BLaER1 treated with 17β-estradiol and CSF1 and Interleukin-3, amounts not matched to agents 10 nM and 100 nM (cell line): Measurements from ENCODE around the gene PLEKHA4.
A peak's percentile ranks its signal among the peaks of the same experiment; 100 is the strongest.
"Not testable (repeated sequence)": the region's sequence is repeated elsewhere in the genome, so short reads cannot be mapped to it uniquely, and the experiment has no call there.

ENCODE experiments used
- H3K27ac ChIP-seq, 11 experiments: shearing (Covaris generic); formaldehyde crosslinking; 2 replicates each; pipeline ENCODE4 v1.8.1; 2022
- H3K27me3 ChIP-seq, 11 experiments: shearing (Covaris generic); formaldehyde crosslinking; 2 replicates each; pipeline ENCODE4 v1.8.1; 2022
- H3K36me3 ChIP-seq, 11 experiments: shearing (Covaris generic); formaldehyde crosslinking; 2 replicates each; pipeline ENCODE4 v1.8.1; 2022
- H3K4me1 ChIP-seq, 10 experiments: shearing (Covaris generic); formaldehyde crosslinking; 2 replicates each; pipeline ENCODE4 v1.8.1; 2022
- H3K4me2 ChIP-seq, 11 experiments: shearing (Covaris generic); formaldehyde crosslinking; 2 replicates each; pipeline ENCODE4 v1.8.1; 2022
- H3K4me3 ChIP-seq, 10 experiments: shearing (Covaris generic); formaldehyde crosslinking; 2 replicates each; pipeline ENCODE4 v1.8.1; 2022
- H3K9ac ChIP-seq, 11 experiments: shearing (Covaris generic); formaldehyde crosslinking; 2 replicates each; pipeline ENCODE4 v1.8.1; 2022
- H3K9me3 ChIP-seq, 11 experiments: shearing (Covaris generic); formaldehyde crosslinking; replicated peaks in 1 of 11; 2 replicates each; pipeline ENCODE4 v1.8.1; 2022
- H4K20me1 ChIP-seq, 11 experiments: shearing (Covaris generic); formaldehyde crosslinking; 2 replicates each; pipeline ENCODE4 v1.8.1; 2022
- Cebpa-rat ChIP-seq, 11 experiments: shearing (Covaris generic); IDR thresholded peaks; 2 replicates each; pipeline ENCODE4 v1.8.1; 2022

PLEKHA4 gene

DNA sequence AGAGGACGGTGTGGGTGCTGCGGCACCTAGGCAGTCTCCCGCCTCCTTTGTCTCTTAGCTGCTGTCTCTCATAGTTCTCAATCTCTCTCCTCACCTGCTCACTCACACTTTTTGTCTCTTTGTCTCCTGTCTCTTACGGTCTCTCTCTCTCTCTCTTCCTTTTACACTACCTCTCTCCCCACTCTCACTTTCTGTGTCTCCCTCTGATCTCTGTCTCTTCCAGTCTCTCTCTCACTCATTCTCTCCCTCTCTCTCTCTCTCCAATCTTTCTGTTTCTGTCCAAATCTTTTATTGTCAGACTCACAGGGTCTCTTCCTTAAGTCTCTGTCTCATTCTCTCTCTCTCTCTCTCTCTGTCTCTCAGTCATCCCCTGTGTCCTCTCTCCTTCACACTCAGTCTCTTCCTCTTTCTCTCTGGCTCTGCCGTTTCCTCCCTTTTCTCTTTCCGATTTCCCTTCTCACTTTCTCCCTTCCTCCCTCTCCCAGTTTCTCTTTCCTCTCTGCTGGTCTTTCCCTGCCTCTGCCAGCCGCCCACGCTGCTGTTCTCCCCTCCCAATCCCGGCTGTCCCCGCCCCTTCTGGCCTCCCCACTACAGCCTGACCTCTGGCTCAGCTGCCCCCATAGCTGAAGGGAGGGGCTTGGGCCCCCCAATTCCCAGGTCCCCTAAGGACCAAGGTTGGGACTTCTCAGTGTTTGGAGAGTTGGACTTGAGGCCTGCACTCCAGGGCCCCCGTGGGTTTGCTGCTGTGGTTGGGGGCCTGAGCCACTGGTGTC, at the start of gene PLEKHA4:
Gene PLEKHA4 (minus strand): TSS at position 504 of the 773 bp plus-strand sequence. CDS start 997 bp downstream, outside the sequence.
- no peak for TF ChIP-seq Cebpa-rat (IDR thresholded peaks at IDR 0.05)
- Histone ChIP-seq H3K4me2 (peak within 1 kb of the TSS; percentile 56 to 83 (median 78)), H3K9me3 (no peaks in the 10 kb centered on the region), H3K4me1 (peaks cover 39 to 49% (median 43%) of the 10 kb centered on the region in 10 experiments), H3K9ac (peak within 1 kb of the TSS; percentile 17 to 62 (median 51); a peak in 19 of 22 replicates), H4K20me1 (peaks cover 3 to 10% (median 4%) of the 10 kb centered on the region in 11 experiments; a peak in 18 of 22 replicates), H3K27me3 (no peaks in the 10 kb centered on the region), H3K4me3 (peak within 1 kb of the TSS in 1 of 10 experiments; percentile 14; a peak in 1 of 20 replicates), H3K36me3 (peaks cover 0 to 2% (median 1%) of the 10 kb centered on the region in 11 experiments; a peak in 8 of 22 replicates), H3K27ac (peak within 1 kb of the TSS; percentile 23 to 67 (median 59); a peak in 21 of 22 replicates)

GRCh38 chr19:48918071-48918470, 49.7 kb upstream of the PLEKHA4 start:
- H3K4me2 ChIP-seq: peak overlapping the region in 9 of 11 experiments; percentile 60 to 89 (median 82); a peak in 18 of 22 replicates
- H3K27me3 ChIP-seq: no peaks in the 10 kb centered on the region
- H3K9ac ChIP-seq: peak overlapping the region in 8 of 11 experiments; percentile 23 to 68 (median 52); a peak in 14 of 22 replicates
- H3K27ac ChIP-seq: peak overlapping the region in 9 of 11 experiments; percentile 18 to 76 (median 64); a peak in 16 of 22 replicates
- H3K9me3 ChIP-seq: no peaks in the 10 kb centered on the region
- peak overlapping the region in 2 of 10 experiments; percentile 16 to 27; a peak in 2 of 20 replicates for H3K4me3 ChIP-seq
- H3K4me1 ChIP-seq: peaks cover 0 to 19% (median 16%) of the 10 kb centered on the region in 10 experiments; a peak in 17 of 20 replicates
- peaks cover 0 to 17% (median 0%) of the 10 kb centered on the region in 11 experiments; a peak in 3 of 22 replicates for H4K20me1 ChIP-seq
- no peak for TF ChIP-seq Cebpa-rat (IDR thresholded peaks at IDR 0.05)
- H3K36me3 ChIP-seq: peaks cover 80 to 99% (median 89%) of the 10 kb centered on the region in 11 experiments

GRCh38 chr19:48915757-48916156, 47.3 kb upstream of the PLEKHA4 start:
- Histone ChIP-seq H3K9ac (no peak overlapping the region), H3K9me3 (no peaks in the 10 kb centered on the region), H4K20me1 (peaks cover 0 to 8% (median 0%) of the 10 kb centered on the region in 11 experiments; a peak in 2 of 22 replicates), H3K27ac (no peak overlapping the region), H3K36me3 (peaks cover 82 to 100% (median 95%) of the 10 kb centered on the region in 11 experiments), H3K4me1 (peaks cover 0 to 19% (median 16%) of the 10 kb centered on the region in 10 experiments; a peak in 17 of 20 replicates), H3K4me2 (no peak overlapping the region), H3K27me3 (no peaks in the 10 kb centered on the region), H3K4me3 (no peak overlapping the region)
- no peak for TF ChIP-seq Cebpa-rat (IDR thresholded peaks at IDR 0.05)

- no peak overlapping the region for H3K27ac ChIP-seq
- H3K4me2 ChIP-seq: no peak overlapping the region
- H4K20me1 ChIP-seq: peaks cover 0 to 8% (median 0%) of the 10 kb centered on the region in 11 experiments; a peak in 1 of 22 replicates
- no peak overlapping the region for H3K4me3 ChIP-seq
- peaks cover 0 to 29% (median 22%) of the 10 kb centered on the region in 10 experiments; a peak in 17 of 20 replicates for H3K4me1 ChIP-seq
- H3K9me3 ChIP-seq: no peaks in the 10 kb centered on the region
- H3K36me3 ChIP-seq: peaks cover 83 to 100% (median 96%) of the 10 kb centered on the region in 11 experiments
- H3K9ac ChIP-seq: no peak overlapping the region
- no peak for TF ChIP-seq Cebpa-rat (IDR thresholded peaks at IDR 0.05)
- H3K27me3 ChIP-seq: no peaks in the 10 kb centered on the region
These were observed 45.8 kb upstream of the PLEKHA4 start for GRCh38 chr19:48914181-48914580.

GRCh38 chr19:48913114-48913889, 44.9 kb upstream of the PLEKHA4 start:
- H3K4me1 ChIP-seq: peaks cover 0 to 29% (median 22%) of the 10 kb centered on the region in 10 experiments; a peak in 17 of 20 replicates
- H4K20me1 ChIP-seq: peaks cover 0 to 5% (median 0%) of the 10 kb centered on the region in 11 experiments; a peak in 2 of 22 replicates
- no peak overlapping the region for H3K27ac ChIP-seq
- no peaks in the 10 kb centered on the region for H3K27me3 ChIP-seq
- no peak overlapping the region for H3K9ac ChIP-seq
- no peak overlapping the region for H3K4me3 ChIP-seq
- TF ChIP-seq Cebpa-rat (IDR thresholded peaks at IDR 0.05): no peak
- H3K4me2 ChIP-seq: no peak overlapping the region
- H3K9me3 ChIP-seq: no peaks in the 10 kb centered on the region
- H3K36me3 ChIP-seq: peaks cover 82 to 100% (median 96%) of the 10 kb centered on the region in 11 experiments

- H3K27ac ChIP-seq: no peak overlapping the region
- H4K20me1 ChIP-seq: peaks cover 0 to 4% (median 0%) of the 10 kb centered on the region in 11 experiments; a peak in 3 of 22 replicates
- no peaks in the 10 kb centered on the region for H3K27me3 ChIP-seq
- no peak overlapping the region for H3K9ac ChIP-seq
- H3K4me2 ChIP-seq: no peak overlapping the region
- peaks cover 90 to 100% (median 96%) of the 10 kb centered on the region in 11 experiments for H3K36me3 ChIP-seq
- no peak overlapping the region for H3K4me3 ChIP-seq
- H3K4me1 ChIP-seq: peaks cover 5 to 18% (median 11%) of the 10 kb centered on the region in 10 experiments; a peak in 17 of 20 replicates
- TF ChIP-seq Cebpa-rat (IDR thresholded peaks at IDR 0.05): no peak
- no peaks in the 10 kb centered on the region for H3K9me3 ChIP-seq
These were observed 42.4 kb upstream of the PLEKHA4 start for GRCh38 chr19:48910803-48911202.

DNA sequence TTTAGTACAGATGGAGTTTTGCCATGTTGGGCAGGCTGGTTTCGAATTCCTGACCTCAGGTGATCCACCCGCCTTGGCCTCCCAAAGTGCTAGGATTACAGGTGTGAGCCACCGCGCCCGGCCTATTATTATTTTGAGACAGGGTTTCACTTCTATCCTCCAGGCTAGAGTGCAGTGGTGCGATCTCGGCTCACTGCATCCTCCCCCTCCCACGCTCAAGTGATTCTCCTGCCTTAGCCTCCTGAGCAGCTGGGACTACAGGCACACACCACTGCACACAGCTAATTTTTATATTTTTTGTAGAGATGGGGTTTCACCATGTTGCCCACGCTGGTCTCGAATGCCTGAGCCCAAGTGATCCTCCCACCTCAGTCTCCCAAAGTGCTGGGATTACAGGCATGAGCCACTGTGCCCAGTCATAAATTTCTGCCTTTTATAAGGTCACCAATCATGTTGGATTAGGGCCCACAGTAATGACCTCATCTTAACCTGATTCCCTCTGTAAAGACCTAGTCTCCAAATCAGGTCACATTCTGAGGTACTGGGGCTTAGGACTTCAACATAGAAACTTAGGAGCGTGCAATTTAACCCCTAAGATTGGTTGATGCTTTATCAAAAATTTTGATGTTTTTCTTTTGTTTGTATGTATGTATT, 41.1 kb upstream of the PLEKHA4 start:
- peaks cover 89 to 100% (median 96%) of the 10 kb centered on the region in 11 experiments for H3K36me3 ChIP-seq
- H3K4me1 ChIP-seq: peaks cover 5 to 18% (median 11%) of the 10 kb centered on the region in 10 experiments; a peak in 17 of 20 replicates
- peak overlapping the region in 7 of 11 experiments; percentile 9 to 47 (median 31); a peak in 9 of 22 replicates for H3K4me2 ChIP-seq
- peak overlapping the region in 1 of 11 experiments; percentile 32; a peak in 2 of 22 replicates for H3K9ac ChIP-seq
- not testable (repeated sequence) for H3K27me3 ChIP-seq, H3K4me3 ChIP-seq, H3K9me3 ChIP-seq
- peak overlapping the region in 3 of 11 experiments; percentile 5 to 38 (median 5); a peak in 4 of 22 replicates for H3K27ac ChIP-seq
- peaks cover 0 to 12% (median 0%) of the 10 kb centered on the region in 11 experiments; a peak in 3 of 22 replicates for H4K20me1 ChIP-seq

DNA sequence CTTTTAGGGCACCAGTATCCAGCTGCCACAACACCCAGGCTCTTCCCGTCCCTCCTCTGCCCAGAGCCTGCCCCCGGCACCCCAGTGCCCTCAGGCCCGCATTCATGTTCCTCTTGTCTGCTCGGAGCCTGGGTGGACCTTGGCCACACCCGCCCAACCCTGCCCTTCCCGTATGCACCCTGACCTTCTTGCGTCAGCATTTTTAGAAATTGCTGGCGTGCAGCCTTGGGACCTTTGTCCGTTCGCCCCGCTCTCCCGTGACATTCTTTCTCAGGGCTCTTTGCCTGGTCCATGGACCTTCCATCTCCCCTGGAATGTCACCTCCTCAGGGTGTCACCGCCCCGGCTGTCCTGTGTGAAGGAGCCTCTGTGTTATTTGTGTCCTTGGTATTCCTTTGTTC, 39.3 kb upstream of the PLEKHA4 start:
- no peak overlapping the region for H3K9ac ChIP-seq
- no peak overlapping the region for H3K27ac ChIP-seq
- H4K20me1 ChIP-seq: peaks cover 0 to 12% (median 0%) of the 10 kb centered on the region in 11 experiments; a peak in 3 of 22 replicates
- peaks cover 5 to 18% (median 14%) of the 10 kb centered on the region in 10 experiments for H3K4me1 ChIP-seq
- H3K4me3 ChIP-seq: no peak overlapping the region
- peaks cover 77 to 94% (median 85%) of the 10 kb centered on the region in 11 experiments for H3K36me3 ChIP-seq
- H3K4me2 ChIP-seq: 0 out of 22 replicates have a peak overlapping the region, but pooled peaks of 1 of the 11 experiments have one; percentile 24
- no peak for TF ChIP-seq Cebpa-rat (IDR thresholded peaks at IDR 0.05)
- no peaks in the 10 kb centered on the region for H3K27me3 ChIP-seq
- H3K9me3 ChIP-seq: no peaks in the 10 kb centered on the region
